GM13976 (cell line): ENCODE results near the gene DOCK4.
"Not testable (repeated sequence)": the region's sequence is repeated elsewhere in the genome, so short reads cannot be mapped to it uniquely, and the experiment has no call there.

Experiments
- DNase-seq: peaks from one replicate; pipeline ENCODE4 v3.0.0; 2012; ENCODE audit warnings: low spot score
- CTCF ChIP-seq: IDR thresholded peaks from 2 replicates; pipeline ENCODE4 v1.5.1; 2012; ENCODE audit warnings: borderline replicate concordance, mild to moderate bottlenecking; ENCODE audit not compliant: insufficient read depth; ENCODE audit errors: extremely low read depth, missing control alignments, control extremely low read depth
- in situ Hi-C: fragments of 300-500 bp; cut with MboI; formaldehyde crosslinking; loops from one replicate; pipeline ENCODE4 v1.12.0; 2022; ENCODE audit warnings: low sequenced_read_pairs, mixed read lengths, inconsistent platforms; ENCODE audit not compliant: unreplicated experiment

Gene DOCK4

GRCh38 chr7:112134039-112134438 lies 72.2 kb downstream of the DOCK4 start:
- TF ChIP-seq CTCF = no peak
- in situ Hi-C loops = no loop called here
- no peak for DNase-seq

- in situ Hi-C loops = no loop called here
- no peak for DNase-seq
- no peak for TF ChIP-seq CTCF
Measured at GRCh38 chr7:112133328-112133727, 72.9 kb downstream of the DOCK4 start.

GRCh38 chr7:112132051-112132694 lies 74.0 kb downstream of the DOCK4 start:
- TF ChIP-seq CTCF = no peak
- in situ Hi-C loops = no loop called here
- DNase-seq = no peak

GRCh38 chr7:112130729-112131410 lies 75.3 kb downstream of the DOCK4 start:
- DNase-seq = no peak
- in situ Hi-C loops = no loop called here
- no peak for TF ChIP-seq CTCF

- no peak for DNase-seq
Measured at GRCh38 chr7:112129655-112130323, 76.4 kb downstream of the DOCK4 start.

GRCh38 chr7:112128461-112129425 lies 77.5 kb downstream of the DOCK4 start:
- DNase-seq, in situ Hi-C loops: not testable (repeated sequence)

More at GRCh38 chr7:112129655-112130323, 76.4 kb downstream of the DOCK4 start:
- no peak for TF ChIP-seq CTCF
- in situ Hi-C loops = no loop called here

- in situ Hi-C loops, DNase-seq: not testable (repeated sequence)
Measured at GRCh38 chr7:112128041-112128440, 78.2 kb downstream of the DOCK4 start.
